Measurements from ENCODE around the gene PAX6.

PAX6 gene

GRCh38 chr11:31783252-31783651 is 27.9 kb downstream of the PAX6 start:
- Histone ChIP-seq H3K27ac (ENCODE audit: low read length) (no peak overlapping the region), H3K36me3 (ENCODE audit: control insufficient read depth, insufficient read depth, low read length) (no peaks in the 10 kb centered on the region), H3K4me1 (ENCODE audit: control insufficient read depth, insufficient read depth, low read length) (no peaks in the 10 kb centered on the region), H3K9me3 (ENCODE audit: control insufficient read depth, insufficient read depth, low read length) (no peaks in the 10 kb centered on the region), H3K4me3 (ENCODE audit: low read length) (no peak overlapping the region), H3K27me3 (ENCODE audit: control insufficient read depth, insufficient read depth, low read length) (no peaks in the 10 kb centered on the region)
- DNase-seq (ENCODE audit: low read depth, low spot score): no peak
- WGBS (ENCODE audit: insufficient coverage, insufficient read length): no CpG with 5 or more reads among the region's 6 CpGs

- no CpG with 5 or more reads among the region's 2 CpGs for WGBS (ENCODE audit: insufficient coverage, insufficient read length)
- DNase-seq (ENCODE audit: low read depth, low spot score): no peak
- H3K36me3 ChIP-seq (ENCODE audit: control insufficient read depth, insufficient read depth, low read length): no peaks in the 10 kb centered on the region
- H3K4me1 ChIP-seq (ENCODE audit: control insufficient read depth, insufficient read depth, low read length): no peaks in the 10 kb centered on the region
- H3K9me3 ChIP-seq (ENCODE audit: control insufficient read depth, insufficient read depth, low read length): no peaks in the 10 kb centered on the region
- H3K27me3 ChIP-seq (ENCODE audit: control insufficient read depth, insufficient read depth, low read length): no peaks in the 10 kb centered on the region
- H3K4me3 ChIP-seq (ENCODE audit: low read length): no peak overlapping the region
- H3K27ac ChIP-seq (ENCODE audit: low read length): no peak overlapping the region
Measured at GRCh38 chr11:31782257-31782656, 28.9 kb downstream of the PAX6 start.

- Histone ChIP-seq H3K4me1 (ENCODE audit: control insufficient read depth, insufficient read depth, low read length) (no peaks in the 10 kb centered on the region), H3K9me3 (ENCODE audit: control insufficient read depth, insufficient read depth, low read length) (no peaks in the 10 kb centered on the region), H3K27me3 (ENCODE audit: control insufficient read depth, insufficient read depth, low read length) (no peaks in the 10 kb centered on the region), H3K36me3 (ENCODE audit: control insufficient read depth, insufficient read depth, low read length) (no peaks in the 10 kb centered on the region), H3K4me3 (ENCODE audit: low read length) (no peak overlapping the region), H3K27ac (ENCODE audit: low read length) (no peak overlapping the region)
- WGBS (ENCODE audit: insufficient coverage, insufficient read length): no CpG with 5 or more reads among the region's 5 CpGs
- DNase-seq (ENCODE audit: low read depth, low spot score): no peak
Measured at GRCh38 chr11:31780480-31780971, 30.6 kb downstream of the PAX6 start.

GRCh38 chr11:31780078-31780477 is 31.0 kb downstream of the PAX6 start:
- WGBS (ENCODE audit: insufficient coverage, insufficient read length): no CpG with 5 or more reads among the region's 4 CpGs
- no peak for DNase-seq (ENCODE audit: low read depth, low spot score)
- H3K27me3 ChIP-seq (ENCODE audit: control insufficient read depth, insufficient read depth, low read length): no peaks in the 10 kb centered on the region

GRCh38 chr11:31779374-31779791 is 31.7 kb downstream of the PAX6 start:
- DNase-seq (ENCODE audit: low read depth, low spot score): no peak
- Histone ChIP-seq H3K4me1 (ENCODE audit: control insufficient read depth, insufficient read depth, low read length) (no peaks in the 10 kb centered on the region), H3K27ac (ENCODE audit: low read length) (no peak overlapping the region), H3K27me3 (ENCODE audit: control insufficient read depth, insufficient read depth, low read length) (no peaks in the 10 kb centered on the region), H3K9me3 (ENCODE audit: control insufficient read depth, insufficient read depth, low read length) (no peaks in the 10 kb centered on the region), H3K36me3 (ENCODE audit: control insufficient read depth, insufficient read depth, low read length) (no peaks in the 10 kb centered on the region), H3K4me3 (ENCODE audit: low read length) (no peak overlapping the region)
- WGBS (ENCODE audit: insufficient coverage, insufficient read length): no CpG with 5 or more reads among the region's 6 CpGs

More at GRCh38 chr11:31780078-31780477, 31.0 kb downstream of the PAX6 start:
- no peaks in the 10 kb centered on the region for H3K36me3 ChIP-seq (ENCODE audit: control insufficient read depth, insufficient read depth, low read length)
- no peak overlapping the region for H3K4me3 ChIP-seq (ENCODE audit: low read length)
- H3K9me3 ChIP-seq (ENCODE audit: control insufficient read depth, insufficient read depth, low read length): no peaks in the 10 kb centered on the region
- no peaks in the 10 kb centered on the region for H3K4me1 ChIP-seq (ENCODE audit: control insufficient read depth, insufficient read depth, low read length)
- H3K27ac ChIP-seq (ENCODE audit: low read length): no peak overlapping the region

- WGBS (ENCODE audit: insufficient coverage, insufficient read length): no CpG with 5 or more reads among the region's 2 CpGs
- Histone ChIP-seq H3K4me1 (ENCODE audit: control insufficient read depth, insufficient read depth, low read length) (no peaks in the 10 kb centered on the region), H3K27me3 (ENCODE audit: control insufficient read depth, insufficient read depth, low read length) (no peaks in the 10 kb centered on the region), H3K27ac (ENCODE audit: low read length) (no peak overlapping the region), H3K4me3 (ENCODE audit: low read length) (no peak overlapping the region), H3K9me3 (ENCODE audit: control insufficient read depth, insufficient read depth, low read length) (no peaks in the 10 kb centered on the region), H3K36me3 (ENCODE audit: control insufficient read depth, insufficient read depth, low read length) (no peaks in the 10 kb centered on the region)
- DNase-seq (ENCODE audit: low read depth, low spot score): no peak
Measured at GRCh38 chr11:31772412-31772811, 38.7 kb downstream of the PAX6 start.

GRCh38 chr11:31770011-31770700 is 41.0 kb downstream of the PAX6 start:
- no peaks in the 10 kb centered on the region for H3K4me1 ChIP-seq (ENCODE audit: control insufficient read depth, insufficient read depth, low read length)
- no peak for DNase-seq (ENCODE audit: low read depth, low spot score)
- no peaks in the 10 kb centered on the region for H3K36me3 ChIP-seq (ENCODE audit: control insufficient read depth, insufficient read depth, low read length)
- H3K9me3 ChIP-seq (ENCODE audit: control insufficient read depth, insufficient read depth, low read length): no peaks in the 10 kb centered on the region
- no peak overlapping the region for H3K4me3 ChIP-seq (ENCODE audit: low read length)
- H3K27me3 ChIP-seq (ENCODE audit: control insufficient read depth, insufficient read depth, low read length): no peaks in the 10 kb centered on the region
- WGBS (ENCODE audit: insufficient coverage, insufficient read length): no CpG with 5 or more reads among the region's 3 CpGs
- no peak overlapping the region for H3K27ac ChIP-seq (ENCODE audit: low read length)

GRCh38 chr11:31768749-31769640 is 42.1 kb downstream of the PAX6 start:
- H3K9me3 ChIP-seq (ENCODE audit: control insufficient read depth, insufficient read depth, low read length): no peaks in the 10 kb centered on the region
- no peak overlapping the region for H3K4me3 ChIP-seq (ENCODE audit: low read length)
- H3K36me3 ChIP-seq (ENCODE audit: control insufficient read depth, insufficient read depth, low read length): no peaks in the 10 kb centered on the region
- H3K27ac ChIP-seq (ENCODE audit: low read length): no peak overlapping the region
- no peaks in the 10 kb centered on the region for H3K27me3 ChIP-seq (ENCODE audit: control insufficient read depth, insufficient read depth, low read length)
- WGBS (ENCODE audit: insufficient coverage, insufficient read length): no CpG with 5 or more reads among the region's 9 CpGs
- no peak for DNase-seq (ENCODE audit: low read depth, low spot score)
- H3K4me1 ChIP-seq (ENCODE audit: control insufficient read depth, insufficient read depth, low read length): no peaks in the 10 kb centered on the region

GRCh38 chr11:31767685-31768084 is 43.4 kb downstream of the PAX6 start:
- H3K9me3 ChIP-seq (ENCODE audit: control insufficient read depth, insufficient read depth, low read length): no peaks in the 10 kb centered on the region
- no peak for DNase-seq (ENCODE audit: low read depth, low spot score)
- WGBS (ENCODE audit: insufficient coverage, insufficient read length): no CpG with 5 or more reads among the region's 2 CpGs

GRCh38 chr11:31767066-31767465 is 44.1 kb downstream of the PAX6 start:
- Histone ChIP-seq H3K27me3 (ENCODE audit: control insufficient read depth, insufficient read depth, low read length) (no peaks in the 10 kb centered on the region), H3K9me3 (ENCODE audit: control insufficient read depth, insufficient read depth, low read length) (no peaks in the 10 kb centered on the region), H3K36me3 (ENCODE audit: control insufficient read depth, insufficient read depth, low read length) (no peaks in the 10 kb centered on the region), H3K4me3 (ENCODE audit: low read length) (no peak overlapping the region), H3K27ac (ENCODE audit: low read length) (no peak overlapping the region), H3K4me1 (ENCODE audit: control insufficient read depth, insufficient read depth, low read length) (no peaks in the 10 kb centered on the region)
- no CpG with 5 or more reads among the region's 3 CpGs for WGBS (ENCODE audit: insufficient coverage, insufficient read length)
- no peak for DNase-seq (ENCODE audit: low read depth, low spot score)

More at GRCh38 chr11:31767685-31768084, 43.4 kb downstream of the PAX6 start:
- H3K27me3 ChIP-seq (ENCODE audit: control insufficient read depth, insufficient read depth, low read length): no peaks in the 10 kb centered on the region
- no peaks in the 10 kb centered on the region for H3K36me3 ChIP-seq (ENCODE audit: control insufficient read depth, insufficient read depth, low read length)
- H3K4me3 ChIP-seq (ENCODE audit: low read length): no peak overlapping the region
- H3K4me1 ChIP-seq (ENCODE audit: control insufficient read depth, insufficient read depth, low read length): no peaks in the 10 kb centered on the region
- no peak overlapping the region for H3K27ac ChIP-seq (ENCODE audit: low read length)
